ENCODE measurements around the gene PLEKHB2. TPM values are rescaled to one million over a fixed set of nuclear protein-coding genes. Genes with fewer than 3 reads are reported as not detected.
"Not testable (repeated sequence)": the region's sequence is repeated elsewhere in the genome, so short reads cannot be mapped to it uniquely, and the experiment has no call there.

PLEKHB2 gene
- total and polyA plus RNA-seq, 10 of the 15 experiments (the other 5 are each of a cell fraction or from before 2014, with no cell fraction given), result 12.3 to 55.6 (median 26.2) TPM

DNA sequence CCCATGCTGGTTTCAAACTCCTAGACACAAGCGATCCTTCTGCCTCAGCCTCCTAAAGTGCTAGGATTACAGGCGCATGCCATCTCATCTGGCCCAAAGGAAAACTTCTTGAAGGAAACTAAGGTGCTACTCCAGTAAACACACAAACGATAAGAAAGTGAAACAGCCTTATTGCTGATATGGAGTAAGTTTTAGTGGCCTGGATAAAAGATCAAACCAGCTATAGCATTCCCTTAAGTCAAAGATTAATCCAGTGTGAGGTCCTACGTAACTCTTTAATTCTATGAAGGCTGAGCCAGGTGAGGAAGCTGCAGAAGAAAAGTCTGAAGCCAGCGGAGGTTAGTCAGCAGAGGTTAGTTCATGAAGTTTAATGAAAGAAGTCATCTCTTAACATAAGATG lies 63.4 kb downstream of the PLEKHB2 start:
- ChIA-PET CTCF (no interaction called here), POLR2A (interaction anchor here (0.5 kb wide), 1 partner anchor 137 kb away, joined by 4 read pairs; no protein-coding TSS in a partner anchor), SMC1A (ENCODE audit: uncharacterized antibody, unreplicated experiment) (no interaction called here), RAD21 (ENCODE audit: unreplicated experiment) (no interaction called here)
- WGBS (ENCODE audit: insufficient coverage, insufficient replicate concordance, low lambda C conversion rate, missing lambda C conversion rate), result 59% methylated on average over 5 of the region's 5 CpGs
- BruUV-seq (replicated peaks), result no TSS peak
- no peak for DNase-seq (ENCODE audit: low read depth, low spot score)
- H3K36me3 ChIP-seq (ENCODE audit: control insufficient read depth in 2 of 2, insufficient read depth in 2 of 2, low read length in 1 of 2), result no peaks in the 10 kb centered on the region
- no peaks in the 10 kb centered on the region for H3K4me1 ChIP-seq (ENCODE audit: control insufficient read depth, insufficient read depth, low read length)
- H3K79me2 ChIP-seq (ENCODE audit: control insufficient read depth, insufficient read depth, low read length), result no peaks in the 10 kb centered on the region
- no peak for ATAC-seq
- no peaks in the 10 kb centered on the region for H3K27me3 ChIP-seq (replicated peaks in 1 of 2; ENCODE audit: control insufficient read depth in 2 of 2, insufficient read depth in 2 of 2, low read length in 1 of 2)
- H3K4me3 ChIP-seq, result no peak overlapping the region
- in situ Hi-C loops (cut with MboI), result loop anchor here (25.0 kb wide), 1 partner anchor 969 kb away; no protein-coding TSS in a partner anchor
- intact Hi-C loops (cut with micrococcal nuclease; ENCODE audit: unreplicated experiment), result no loop called here
- H3K9ac ChIP-seq (ENCODE audit: control insufficient read depth, insufficient read depth, low read length), result no peak overlapping the region
- FAIRE-seq, result no peak
- H2AFZ ChIP-seq (ENCODE audit: control insufficient read depth, low read depth, low read length), result no peak overlapping the region
- TF ChIP-seq CREM (IDR thresholded peaks at IDR 0.05; ENCODE audit: low read depth) (no peak), SMAD5 (IDR thresholded peaks at IDR 0.05; ENCODE audit: low read depth) (no peak), SMARCA5 (IDR thresholded peaks at IDR 0.05) (no peak), ZNF217 (IDR thresholded peaks at IDR 0.05) (no peak), SREBF1 (IDR thresholded peaks at IDR 0.05; ENCODE audit: low read length) (no peak), RBBP5 (conservative IDR thresholded peaks at IDR 0.05) (no peak), YBX1 (IDR thresholded peaks at IDR 0.05) (no peak), CREB1 (IDR thresholded peaks at IDR 0.05; ENCODE audit: low read depth) (no peak), HDAC6 (IDR thresholded peaks at IDR 0.05; ENCODE audit: unreplicated experiment) (no peak), MEF2B (IDR thresholded peaks at IDR 0.05; ENCODE audit: partially characterized antibody, poor library complexity, severe bottlenecking) (no peak), SUZ12 (IDR thresholded peaks at IDR 0.05; ENCODE audit: unreplicated experiment) (no peak)
- TF ChIP-seq, protein P1, sequence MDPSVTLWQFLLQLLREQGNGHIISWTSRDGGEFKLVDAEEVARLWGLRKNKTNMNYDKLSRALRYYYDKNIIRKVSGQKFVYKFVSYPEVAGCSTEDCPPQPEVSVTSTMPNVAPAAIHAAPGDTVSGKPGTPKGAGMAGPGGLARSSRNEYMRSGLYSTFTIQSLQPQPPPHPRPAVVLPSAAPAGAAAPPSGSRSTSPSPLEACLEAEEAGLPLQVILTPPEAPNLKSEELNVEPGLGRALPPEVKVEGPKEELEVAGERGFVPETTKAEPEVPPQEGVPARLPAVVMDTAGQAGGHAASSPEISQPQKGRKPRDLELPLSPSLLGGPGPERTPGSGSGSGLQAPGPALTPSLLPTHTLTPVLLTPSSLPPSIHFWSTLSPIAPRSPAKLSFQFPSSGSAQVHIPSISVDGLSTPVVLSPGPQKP (IDR thresholded peaks at IDR 0.05; ENCODE audit: low read depth, low read length), result no peak
- TF ChIP-seq, protein P2, sequence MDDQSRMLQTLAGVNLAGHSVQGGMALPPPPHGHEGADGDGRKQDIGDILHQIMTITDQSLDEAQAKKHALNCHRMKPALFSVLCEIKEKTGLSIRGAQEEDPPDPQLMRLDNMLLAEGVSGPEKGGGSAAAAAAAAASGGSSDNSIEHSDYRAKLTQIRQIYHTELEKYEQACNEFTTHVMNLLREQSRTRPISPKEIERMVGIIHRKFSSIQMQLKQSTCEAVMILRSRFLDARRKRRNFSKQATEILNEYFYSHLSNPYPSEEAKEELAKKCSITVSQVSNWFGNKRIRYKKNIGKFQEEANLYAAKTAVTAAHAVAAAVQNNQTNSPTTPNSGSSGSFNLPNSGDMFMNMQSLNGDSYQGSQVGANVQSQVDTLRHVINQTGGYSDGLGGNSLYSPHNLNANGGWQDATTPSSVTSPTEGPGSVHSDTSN (IDR thresholded peaks at IDR 0.05; ENCODE audit: insufficient replicate concordance, low read depth, low read length), result no peak
- no peak overlapping the region for H3K4me2 ChIP-seq (ENCODE audit: control insufficient read depth, insufficient read depth)
- H3K9me3 ChIP-seq (replicated peaks; ENCODE audit: control insufficient read depth, insufficient read depth, low read length), result no peaks in the 10 kb centered on the region
- H4K20me1 ChIP-seq (ENCODE audit: control insufficient read depth, insufficient read depth), result no peaks in the 10 kb centered on the region
- no peak overlapping the region for H3K27ac ChIP-seq (ENCODE audit: control insufficient read depth, insufficient read depth)

DNA sequence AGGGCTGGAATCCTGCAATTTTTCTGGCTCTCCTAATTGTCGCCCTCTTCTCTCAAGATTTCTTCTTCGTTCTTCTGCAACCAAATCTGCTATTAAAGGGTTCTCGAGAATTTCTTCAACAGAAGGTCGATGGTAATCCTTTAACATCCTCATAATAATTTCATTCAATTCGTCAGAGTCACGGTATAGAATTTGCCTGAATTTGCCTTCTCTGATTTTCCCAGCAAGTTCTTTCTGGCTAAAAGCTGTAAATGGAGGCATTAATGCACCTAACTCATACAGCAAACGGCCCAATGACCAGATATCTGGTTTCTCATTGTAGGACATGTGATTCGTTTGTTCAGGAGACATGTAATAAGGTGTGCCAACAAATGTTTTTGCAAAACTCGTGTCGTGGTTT lies 72.9 kb downstream of the PLEKHB2 start:
- in situ Hi-C loops (cut with MboI); H3K4me1 ChIP-seq (ENCODE audit: control insufficient read depth, insufficient read depth, low read length); RAD21 ChIA-PET (ENCODE audit: unreplicated experiment); DNase-seq (ENCODE audit: low read depth, low spot score); H4K20me1 ChIP-seq (ENCODE audit: control insufficient read depth, insufficient read depth); H3K36me3 ChIP-seq (ENCODE audit: control insufficient read depth in 2 of 2, insufficient read depth in 2 of 2, low read length in 1 of 2); H3K9ac ChIP-seq (ENCODE audit: control insufficient read depth, insufficient read depth, low read length); ATAC-seq; CTCF ChIA-PET; H3K79me2 ChIP-seq (ENCODE audit: control insufficient read depth, insufficient read depth, low read length); POLR2A ChIA-PET; intact Hi-C loops (cut with micrococcal nuclease; ENCODE audit: unreplicated experiment); H3K4me3 ChIP-seq; BruUV-seq (replicated peaks); H2AFZ ChIP-seq (ENCODE audit: control insufficient read depth, low read depth, low read length); H3K27me3 ChIP-seq (replicated peaks in 1 of 2; ENCODE audit: control insufficient read depth in 2 of 2, insufficient read depth in 2 of 2, low read length in 1 of 2); H3K9me3 ChIP-seq (replicated peaks; ENCODE audit: control insufficient read depth, insufficient read depth, low read length); FAIRE-seq; SMC1A ChIA-PET (ENCODE audit: uncharacterized antibody, unreplicated experiment); H3K4me2 ChIP-seq (ENCODE audit: control insufficient read depth, insufficient read depth); H3K27ac ChIP-seq (ENCODE audit: control insufficient read depth, insufficient read depth): not testable (repeated sequence)
- WGBS (ENCODE audit: insufficient coverage, insufficient replicate concordance, low lambda C conversion rate, missing lambda C conversion rate), result 15% methylated on average over 10 of the region's 10 CpGs

Measured in GM12878 (cell line).